Gastrocnemius medialis (tissue), 4 donors: ENCODE results near the gene KLHL6. TPM values are rescaled to one million over a fixed set of nuclear protein-coding genes. Genes with fewer than 3 reads are reported as not detected.

Source experiments
- ATAC-seq, 2 donors: fragments of 150-250 bp; one replicate each; pipeline ENCODE4 v1.9.1; 2016
- DNase-seq, 2 donors: peaks; one replicate each; pipeline ENCODE4 v3.0.0-alpha.2; 2019
- H3K27ac ChIP-seq, 4 donors: fragments of 200-600 bp; sonication (generic); 1 replicate in 1 of 4; 2 replicates in 3 of 4; pipeline ENCODE4 v1.5.1; 2016 to 2018; ENCODE audit warnings: mild to moderate bottlenecking in 2 of 4, moderate library complexity in 1 of 4
- H3K27me3 ChIP-seq, 3 donors: fragments of 200-600 bp; sonication (generic) in 2 of 3; 1 replicate in 1 of 3; 2 replicates in 2 of 3; pipeline versions ENCODE4 v1.5.1 to v1.6.0; 2016 to 2019; ENCODE audit warnings: mild to moderate bottlenecking in 1 of 3, moderate library complexity in 1 of 3
- H3K36me3 ChIP-seq, 2 donors: fragments of 200-600 bp; sonication (generic) in 1 of 2; one replicate each; pipeline ENCODE4 v1.5.1; 2017 to 2018
- H3K4me1 ChIP-seq, 2 donors: fragments of 200-600 bp; sonication (generic) in 1 of 2; one replicate each; pipeline ENCODE4 v1.5.1; 2016 to 2017; ENCODE audit warnings: mild to moderate bottlenecking in 2 of 2
- H3K4me3 ChIP-seq, 4 donors: fragments of 200-600 bp; sonication (generic) in 3 of 4; 1 replicate in 1 of 4; 2 replicates in 3 of 4; pipeline ENCODE4 v1.5.1; 2016 to 2019; ENCODE audit warnings: mild to moderate bottlenecking in 2 of 4
- H3K9me3 ChIP-seq, 3 donors: fragments of 200-600 bp; sonication (generic) in 2 of 3; 1 replicate in 1 of 3; 2 replicates in 2 of 3; pipeline ENCODE4 v1.5.1; 2016 to 2019
- POLR2A ChIP-seq, 2 donors: fragments of 450-650 bp; IDR thresholded peaks; one replicate each; pipeline ENCODE4 v1.6.1; 2017; ENCODE audit warnings: antibody characterized with exemption in 2 of 2, mild to moderate bottlenecking in 2 of 2, moderate library complexity in 2 of 2
- in situ Hi-C, 4 donors: fragments of 200-750 bp; cut with MboI; loops; one replicate each; pipeline versions ENCODE4 v1.15.0 to v1.8.0; 2017; ENCODE audit warnings: low sequenced_read_pairs in 4 of 4
- intact Hi-C: fragments of 100-400 bp; cut with DNase I; formaldehyde crosslinking; loops from one replicate; pipeline ENCODE4 v1.15.1; 2023; ENCODE audit warnings: low total_unique reads
- total RNA-seq, 4 donors: library from RNA; depleted of rRNA; stranded (reverse); fragments of >200 nt; gene quantifications; one replicate each; pipeline versions ENCODE4 v1.1.0 to v1.2.3, GENCODE V29; 2016
- TF ChIP-seq, protein P1 (sequence below), 5 experiments: fragments of 450-650 bp in 3 of 5; fragments of 200-600 bp in 2 of 5; sonication (generic) in 2 of 5; IDR thresholded peaks in 4 of 5; conservative IDR thresholded peaks in 1 of 5; 1 replicate in 4 of 5; 2 replicates in 1 of 5; pipeline ENCODE4 v1.5.1; 2016 to 2019; ENCODE audit warnings: antibody characterized with exemption in 5 of 5, mild to moderate bottlenecking in 3 of 5, moderate library complexity in 3 of 5

Gene KLHL6
- total RNA-seq, 4 donors from 2014 or later = 0.15 to 0.31 (median 0.30) TPM

DNA sequence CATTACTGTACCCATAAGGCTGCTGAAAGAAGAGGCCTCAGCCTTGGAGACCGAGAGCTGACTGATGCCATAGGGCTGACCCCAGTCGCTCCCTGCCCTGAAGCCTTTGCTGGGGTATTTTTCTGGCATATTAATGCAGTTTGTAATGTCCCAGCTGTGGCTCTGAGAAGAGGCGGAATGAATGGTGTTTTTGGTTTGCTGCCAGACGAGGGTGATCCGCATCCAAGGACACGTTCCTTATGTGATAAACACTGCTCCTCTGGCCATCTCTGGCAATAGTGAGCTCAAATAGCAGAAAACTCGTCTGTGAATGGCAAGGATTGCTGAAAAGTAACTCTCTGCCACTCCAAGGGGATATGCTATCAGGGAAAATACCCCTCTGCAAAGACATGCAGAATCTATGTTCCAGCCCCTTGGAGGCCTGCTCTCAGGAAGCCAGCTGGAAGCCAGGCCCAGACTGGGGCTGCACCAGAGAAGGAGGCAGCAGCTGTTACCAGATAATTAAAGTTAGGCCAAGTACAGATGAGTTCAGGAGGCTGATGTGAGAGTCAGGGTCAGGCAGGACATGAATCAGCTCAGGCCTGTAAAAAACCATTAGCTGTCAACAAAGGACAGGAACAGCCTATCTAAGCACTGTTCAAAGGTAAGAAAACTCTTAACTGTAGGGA is 28.9 kb upstream of the KLHL6 start:
- no peaks in the 10 kb centered on the region for H3K27me3 ChIP-seq
- in situ Hi-C loops = no loop called here
- no peak for TF ChIP-seq POLR2A (IDR thresholded peaks at IDR 0.05)
- TF ChIP-seq, protein P1, sequence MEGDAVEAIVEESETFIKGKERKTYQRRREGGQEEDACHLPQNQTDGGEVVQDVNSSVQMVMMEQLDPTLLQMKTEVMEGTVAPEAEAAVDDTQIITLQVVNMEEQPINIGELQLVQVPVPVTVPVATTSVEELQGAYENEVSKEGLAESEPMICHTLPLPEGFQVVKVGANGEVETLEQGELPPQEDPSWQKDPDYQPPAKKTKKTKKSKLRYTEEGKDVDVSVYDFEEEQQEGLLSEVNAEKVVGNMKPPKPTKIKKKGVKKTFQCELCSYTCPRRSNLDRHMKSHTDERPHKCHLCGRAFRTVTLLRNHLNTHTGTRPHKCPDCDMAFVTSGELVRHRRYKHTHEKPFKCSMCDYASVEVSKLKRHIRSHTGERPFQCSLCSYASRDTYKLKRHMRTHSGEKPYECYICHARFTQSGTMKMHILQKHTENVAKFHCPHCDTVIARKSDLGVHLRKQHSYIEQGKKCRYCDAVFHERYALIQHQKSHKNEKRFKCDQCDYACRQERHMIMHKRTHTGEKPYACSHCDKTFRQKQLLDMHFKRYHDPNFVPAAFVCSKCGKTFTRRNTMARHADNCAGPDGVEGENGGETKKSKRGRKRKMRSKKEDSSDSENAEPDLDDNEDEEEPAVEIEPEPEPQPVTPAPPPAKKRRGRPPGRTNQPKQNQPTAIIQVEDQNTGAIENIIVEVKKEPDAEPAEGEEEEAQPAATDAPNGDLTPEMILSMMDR (IDR thresholded peaks at IDR 0.05 in 4 of 5, conservative IDR thresholded peaks at IDR 0.05 in 1 of 5) = no peak
- H3K4me3 ChIP-seq = no peak overlapping the region
- ATAC-seq = peak; percentile 73 to 86
- H3K4me1 ChIP-seq = peaks cover 54 to 55% of the 10 kb centered on the region in 2 donors
- H3K9me3 ChIP-seq = no peaks in the 10 kb centered on the region
- H3K27ac ChIP-seq = peak overlapping the region; percentile 70 to 74 (median 74)
- intact Hi-C loops = loop anchor here (5.0 kb wide), 1 partner anchor 33 kb away; no protein-coding TSS in a partner anchor
- peak; percentile 20 to 41 for DNase-seq
- H3K36me3 ChIP-seq = no peaks in the 10 kb centered on the region

DNA sequence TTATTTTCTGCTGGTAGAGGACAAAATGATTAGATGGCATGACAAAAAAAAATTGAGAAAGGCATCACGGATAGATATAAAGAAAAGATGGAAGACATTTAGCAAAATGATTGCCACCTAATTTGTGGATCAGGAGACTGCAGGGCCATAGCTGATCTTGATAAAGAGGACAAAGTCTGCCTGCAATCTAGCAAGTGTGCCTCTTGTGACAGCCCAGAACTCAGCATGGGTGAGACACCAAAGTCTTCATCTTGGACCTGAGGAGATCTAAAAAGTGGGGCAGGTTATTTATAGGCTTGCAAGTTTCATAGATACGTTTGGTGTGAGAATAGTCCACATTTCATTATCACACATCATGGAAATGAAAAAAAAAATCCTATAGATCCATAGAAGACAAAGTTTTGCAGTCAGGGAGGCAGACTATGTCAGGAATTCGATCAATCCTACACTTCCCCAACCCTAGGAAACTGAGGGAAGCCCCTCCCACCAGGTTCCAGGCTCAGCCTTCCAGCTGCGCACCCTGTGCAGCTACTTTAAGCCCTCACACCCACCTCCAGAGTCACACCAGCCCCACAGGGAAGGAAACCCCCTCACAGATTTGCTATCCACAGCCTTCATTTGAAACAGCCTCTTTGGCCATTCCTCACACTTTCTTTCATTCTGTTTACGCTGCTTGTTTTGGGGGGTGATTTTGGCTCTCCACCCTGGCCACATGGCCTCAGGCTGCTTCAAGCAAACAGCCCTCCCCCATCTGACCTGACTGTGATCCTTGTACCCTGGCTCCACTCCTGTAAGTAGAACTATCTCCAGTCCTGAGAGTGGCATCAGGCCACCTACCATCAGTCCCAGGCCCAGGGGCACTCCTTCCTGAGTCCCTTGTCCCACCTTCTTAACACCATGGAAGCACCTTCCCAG is 28.1 kb upstream of the KLHL6 start:
- in situ Hi-C loops (no loop called here), intact Hi-C loops (loop anchor here (5.0 kb wide), 1 partner anchor 34 kb away; no protein-coding TSS in a partner anchor)
- Histone ChIP-seq H3K4me1 (peaks cover 54 to 55% of the 10 kb centered on the region in 2 donors), H3K9me3 (no peaks in the 10 kb centered on the region), H3K4me3 (no peak overlapping the region), H3K27ac (peak overlapping the region; percentile 70 to 74 (median 74)), H3K36me3 (no peaks in the 10 kb centered on the region), H3K27me3 (no peaks in the 10 kb centered on the region)
- no peak for TF ChIP-seq POLR2A (IDR thresholded peaks at IDR 0.05)
- TF ChIP-seq, protein P1 (IDR thresholded peaks at IDR 0.05 in 4 of 5, conservative IDR thresholded peaks at IDR 0.05 in 1 of 5) = no peak
- DNase-seq = no peak
- ATAC-seq = peak; percentile 34 to 68

DNA sequence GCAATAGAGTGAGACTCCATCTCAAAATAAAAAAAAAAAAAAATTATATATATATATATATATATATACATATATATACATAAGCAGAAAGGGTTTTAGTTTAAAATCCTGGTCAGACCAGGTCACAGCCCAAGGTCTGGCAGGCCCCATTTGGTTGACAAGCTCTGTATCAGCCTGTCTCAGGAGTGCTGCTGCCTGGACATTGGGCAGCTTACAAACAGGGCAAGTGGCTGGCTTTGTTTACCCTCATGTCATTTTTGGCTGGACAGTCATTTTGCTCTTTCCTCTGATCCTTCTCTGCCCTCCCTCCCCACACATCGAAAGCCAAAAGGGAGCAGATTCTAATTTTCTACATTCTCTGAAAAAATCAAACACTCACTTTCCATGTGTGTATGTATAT is 26.7 kb upstream of the KLHL6 start:
- DNase-seq = no peak
- no peak for ATAC-seq
- no peak overlapping the region for H3K27ac ChIP-seq
- H3K36me3 ChIP-seq = no peaks in the 10 kb centered on the region
- intact Hi-C loops (loop anchor here (5.0 kb wide), 1 partner anchor 35 kb away; no protein-coding TSS in a partner anchor), in situ Hi-C loops (no loop called here)
- H3K4me3 ChIP-seq = no peak overlapping the region
- H3K4me1 ChIP-seq = peaks cover 54 to 55% of the 10 kb centered on the region in 2 donors
- no peaks in the 10 kb centered on the region for H3K27me3 ChIP-seq
- no peaks in the 10 kb centered on the region for H3K9me3 ChIP-seq
- TF ChIP-seq POLR2A (IDR thresholded peaks at IDR 0.05) = no peak
- TF ChIP-seq, protein P1 (IDR thresholded peaks at IDR 0.05 in 4 of 5, conservative IDR thresholded peaks at IDR 0.05 in 1 of 5) = no peak

DNA sequence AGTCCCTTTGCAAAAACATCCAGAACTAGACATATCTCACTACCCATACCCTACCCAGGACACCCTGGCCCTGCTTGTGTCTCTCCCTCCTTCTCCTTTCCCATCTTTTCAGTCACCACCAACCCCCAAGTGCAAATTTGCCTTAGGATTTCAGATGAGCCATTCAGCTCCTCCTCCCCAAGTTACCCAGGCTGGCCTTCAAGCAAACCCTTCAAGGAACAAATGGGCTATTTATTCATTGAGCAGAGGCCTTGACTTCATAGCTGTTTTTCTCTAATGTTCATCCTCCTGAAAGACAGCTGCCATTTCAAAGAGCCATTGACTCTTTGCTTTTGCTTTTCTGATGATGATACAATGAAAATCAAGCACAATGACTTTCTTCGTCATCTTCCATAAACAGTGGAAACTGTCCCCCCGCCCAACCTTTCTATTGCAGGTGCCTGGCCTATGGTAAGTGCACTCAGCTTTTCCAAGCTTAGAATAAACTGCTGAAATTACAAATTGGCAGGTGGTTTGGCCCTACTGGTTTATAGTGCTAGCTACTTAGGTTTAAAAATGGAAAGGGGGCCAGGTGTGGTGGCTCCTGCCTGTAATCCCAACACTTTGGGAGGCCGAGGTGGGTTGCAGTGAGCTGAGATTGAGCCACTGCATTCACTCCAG is 26.1 kb upstream of the KLHL6 start:
- DNase-seq (no peak), ATAC-seq (no peak)
- Histone ChIP-seq H3K36me3 (no peaks in the 10 kb centered on the region), H3K4me3 (no peak overlapping the region), H3K4me1 (peaks cover 54 to 55% of the 10 kb centered on the region in 2 donors), H3K9me3 (no peaks in the 10 kb centered on the region), H3K27me3 (no peaks in the 10 kb centered on the region), H3K27ac (no peak overlapping the region)
- in situ Hi-C loops (no loop called here), intact Hi-C loops (loop anchor here (5.0 kb wide), 1 partner anchor 36 kb away; no protein-coding TSS in a partner anchor)
- TF ChIP-seq, protein P1 (IDR thresholded peaks at IDR 0.05 in 4 of 5, conservative IDR thresholded peaks at IDR 0.05 in 1 of 5) = no peak
- no peak for TF ChIP-seq POLR2A (IDR thresholded peaks at IDR 0.05)
